ENCODE measurements around the gene TPI1.
"Not testable (repeated sequence)": the region's sequence is repeated elsewhere in the genome, so short reads cannot be mapped to it uniquely, and the experiment has no call there.

Gene TPI1

GRCh38 chr12:6899427-6899826, 32.1 kb downstream of the TPI1 start:
- H3K4me3 ChIP-seq (ENCODE audit: low read depth, low read length) = no peak overlapping the region
- in situ Hi-C loops (cut with HindIII; ENCODE audit: low sequenced_read_pairs) = no loop called here
- no peak for TF ChIP-seq CTCF (IDR thresholded peaks at IDR 0.05; ENCODE audit: low read depth, low read length)
- DNase-seq (ENCODE audit: low read depth, low spot score) = no peak

GRCh38 chr12:6899837-6900519, 32.6 kb downstream of the TPI1 start:
- TF ChIP-seq CTCF (IDR thresholded peaks at IDR 0.05; ENCODE audit: low read depth, low read length) = no peak
- no peak overlapping the region for H3K4me3 ChIP-seq (ENCODE audit: low read depth, low read length)
- DNase-seq (ENCODE audit: low read depth, low spot score) = peak; percentile 79
- in situ Hi-C loops (cut with HindIII; ENCODE audit: low sequenced_read_pairs) = no loop called here

- DNase-seq (ENCODE audit: low read depth, low spot score) = no peak
- no peak overlapping the region for H3K4me3 ChIP-seq (ENCODE audit: low read depth, low read length)
- in situ Hi-C loops (cut with HindIII; ENCODE audit: low sequenced_read_pairs) = no loop called here
- TF ChIP-seq CTCF (IDR thresholded peaks at IDR 0.05; ENCODE audit: low read depth, low read length) = no peak
Observed at GRCh38 chr12:6902448-6902847, 35.1 kb downstream of the TPI1 start.

- no peak for DNase-seq (ENCODE audit: low read depth, low spot score)
- TF ChIP-seq CTCF (IDR thresholded peaks at IDR 0.05; ENCODE audit: low read depth, low read length) = no peak
- in situ Hi-C loops (cut with HindIII; ENCODE audit: low sequenced_read_pairs) = no loop called here
- no peak overlapping the region for H3K4me3 ChIP-seq (ENCODE audit: low read depth, low read length)
Observed at GRCh38 chr12:6903722-6904121, 36.4 kb downstream of the TPI1 start.

- H3K4me3 ChIP-seq (ENCODE audit: low read depth, low read length) = peak within 1 kb of the TSS; percentile 85
- in situ Hi-C loops (cut with HindIII; ENCODE audit: low sequenced_read_pairs) = no loop called here
- no peak for TF ChIP-seq CTCF (IDR thresholded peaks at IDR 0.05; ENCODE audit: low read depth, low read length)
- peak; percentile 95 for DNase-seq (ENCODE audit: low read depth, low spot score)
Observed at GRCh38 chr12:6904280-6905276, 37.2 kb downstream of the TPI1 start, which contains the start of gene LRRC23. LRRC23 (plus strand) TSS chr12:6904822; CDS start chr12:6905634, 812 bp downstream.

- peak overlapping the region; percentile 85 for H3K4me3 ChIP-seq (ENCODE audit: low read depth, low read length)
- no peak for TF ChIP-seq CTCF (IDR thresholded peaks at IDR 0.05; ENCODE audit: low read depth, low read length)
- in situ Hi-C loops (cut with HindIII; ENCODE audit: low sequenced_read_pairs) = no loop called here
- DNase-seq (ENCODE audit: low read depth, low spot score) = no peak
Observed at GRCh38 chr12:6905414-6906040, 38.2 kb downstream of the TPI1 start.

GRCh38 chr12:6908141-6908540, 40.8 kb downstream of the TPI1 start:
- in situ Hi-C loops (cut with HindIII; ENCODE audit: low sequenced_read_pairs); H3K4me3 ChIP-seq (ENCODE audit: low read depth, low read length); DNase-seq (ENCODE audit: low read depth, low spot score): not testable (repeated sequence)
